ENCODE results near the gene COPS8. TPM values are rescaled to one million over a fixed set of nuclear protein-coding genes. Genes with fewer than 3 reads are reported as not detected.

Gene COPS8
- total RNA-seq, 1 experiment from 2014 or later: 49.9 TPM

GRCh38 chr2:237130562-237131421 lies 45.1 kb downstream of the COPS8 start:
- no TSS peak for BruUV-seq (replicated peaks)
- no peak for DNase-seq
- no peak overlapping the region for H3K27ac Mint-ChIP-seq (ENCODE audit: unreplicated experiment)
- H3K27me3 Mint-ChIP-seq (ENCODE audit: unreplicated experiment): no peaks in the 10 kb centered on the region
- no peak for TF ChIP-seq CTCF (IDR thresholded peaks at IDR 0.05; ENCODE audit: unreplicated experiment)
- H3K4me3 Mint-ChIP-seq (ENCODE audit: low read depth, unreplicated experiment): no peak overlapping the region
- CTCF ChIA-PET: no interaction called here
- no peaks in the 10 kb centered on the region for H3K4me1 Mint-ChIP-seq (ENCODE audit: low read depth, unreplicated experiment)
- H3K36me3 Mint-ChIP-seq (ENCODE audit: insufficient read depth, unreplicated experiment): no peaks in the 10 kb centered on the region
- no peaks in the 10 kb centered on the region for H3K9me3 Mint-ChIP-seq (ENCODE audit: low read depth, unreplicated experiment)
- intact Hi-C loops (cut with micrococcal nuclease; ENCODE audit: unreplicated experiment): no loop called here

- no peak overlapping the region for H3K27ac Mint-ChIP-seq (ENCODE audit: unreplicated experiment)
- H3K4me1 Mint-ChIP-seq (ENCODE audit: low read depth, unreplicated experiment): peaks cover 3% of the 10 kb centered on the region
- DNase-seq: no peak
- H3K9me3 Mint-ChIP-seq (ENCODE audit: low read depth, unreplicated experiment): no peaks in the 10 kb centered on the region
- H3K4me3 Mint-ChIP-seq (ENCODE audit: low read depth, unreplicated experiment): no peak overlapping the region
- intact Hi-C loops (cut with micrococcal nuclease; ENCODE audit: unreplicated experiment): no loop called here
- no peak for TF ChIP-seq CTCF (IDR thresholded peaks at IDR 0.05; ENCODE audit: unreplicated experiment)
- H3K27me3 Mint-ChIP-seq (ENCODE audit: unreplicated experiment): no peaks in the 10 kb centered on the region
- BruUV-seq (replicated peaks): no TSS peak
- H3K36me3 Mint-ChIP-seq (ENCODE audit: insufficient read depth, unreplicated experiment): no peaks in the 10 kb centered on the region
- CTCF ChIA-PET: no interaction called here
Measured at GRCh38 chr2:237131749-237132533, 46.3 kb downstream of the COPS8 start.

- no peaks in the 10 kb centered on the region for H3K36me3 Mint-ChIP-seq (ENCODE audit: insufficient read depth, unreplicated experiment)
- no peaks in the 10 kb centered on the region for H3K9me3 Mint-ChIP-seq (ENCODE audit: low read depth, unreplicated experiment)
- peaks cover 8% of the 10 kb centered on the region for H3K4me1 Mint-ChIP-seq (ENCODE audit: low read depth, unreplicated experiment)
- H3K27ac Mint-ChIP-seq (ENCODE audit: unreplicated experiment): no peak overlapping the region
- peak; percentile 52 for TF ChIP-seq CTCF (IDR thresholded peaks at IDR 0.05; ENCODE audit: unreplicated experiment)
- CTCF ChIA-PET: no interaction called here
- no peak for DNase-seq
- BruUV-seq (replicated peaks): no TSS peak
- no peak overlapping the region for H3K4me3 Mint-ChIP-seq (ENCODE audit: low read depth, unreplicated experiment)
- intact Hi-C loops (cut with micrococcal nuclease; ENCODE audit: unreplicated experiment): no loop called here
- H3K27me3 Mint-ChIP-seq (ENCODE audit: unreplicated experiment): no peaks in the 10 kb centered on the region
Measured at GRCh38 chr2:237132799-237133198, 47.1 kb downstream of the COPS8 start.

- CTCF ChIA-PET: no interaction called here
- intact Hi-C loops (cut with micrococcal nuclease; ENCODE audit: unreplicated experiment): no loop called here
- Mint-ChIP-seq H3K4me3 (ENCODE audit: low read depth, unreplicated experiment) (no peak overlapping the region), H3K36me3 (ENCODE audit: insufficient read depth, unreplicated experiment) (no peaks in the 10 kb centered on the region), H3K4me1 (ENCODE audit: low read depth, unreplicated experiment) (peaks cover 8% of the 10 kb centered on the region), H3K27me3 (ENCODE audit: unreplicated experiment) (no peaks in the 10 kb centered on the region), H3K9me3 (ENCODE audit: low read depth, unreplicated experiment) (no peaks in the 10 kb centered on the region), H3K27ac (ENCODE audit: unreplicated experiment) (no peak overlapping the region)
- BruUV-seq (replicated peaks): no TSS peak
- TF ChIP-seq CTCF (IDR thresholded peaks at IDR 0.05; ENCODE audit: unreplicated experiment): no peak
- no peak for DNase-seq
Measured at GRCh38 chr2:237134321-237135230, 48.9 kb downstream of the COPS8 start.

Data from Calu3 (cell line).